LNCaP clone FGC (cell line): ENCODE measurements around the gene EBF3.

Experiments used
- DNase-seq: peaks from one replicate; pipeline ENCODE4 v3.0.0-alpha.2; 2011; ENCODE audit warnings: low read depth
- H3K4me3 ChIP-seq: 2 replicates; pipeline ENCODE4 v1.5.1; 2011; ENCODE audit warnings: mild to moderate bottlenecking, low read depth, low read length, control low read depth
- CTCF ChIP-seq: IDR thresholded peaks from 2 replicates; pipeline ENCODE4 v1.5.1; 2012; ENCODE audit warnings: mild to moderate bottlenecking; ENCODE audit not compliant: control insufficient read depth, insufficient read depth; ENCODE audit errors: extremely low read depth

Gene EBF3

GRCh38 chr10:129788215-129788614 is 175.9 kb downstream of the EBF3 start:
- no peak for TF ChIP-seq CTCF
- DNase-seq, result no peak
- no peak overlapping the region for H3K4me3 ChIP-seq

GRCh38 chr10:129787557-129787956 is 176.5 kb downstream of the EBF3 start:
- DNase-seq, result no peak
- TF ChIP-seq CTCF, result no peak
- H3K4me3 ChIP-seq, result no peak overlapping the region

GRCh38 chr10:129786216-129786615 is 177.9 kb downstream of the EBF3 start:
- H3K4me3 ChIP-seq, result no peak overlapping the region
- peak; percentile 27 for DNase-seq
- TF ChIP-seq CTCF, result no peak

GRCh38 chr10:129785536-129785981 is 178.5 kb downstream of the EBF3 start:
- no peak for TF ChIP-seq CTCF
- no peak for DNase-seq
- H3K4me3 ChIP-seq, result no peak overlapping the region
